Activated B cell treated with CpG ODN at 0.5 μM for 24 hours (primary cell): Measurements from ENCODE around the gene NPVF. TPM values are rescaled to one million over a fixed set of nuclear protein-coding genes. Genes with fewer than 3 reads are reported as not detected.

ENCODE experiments used
- ATAC-seq: fragments of 200-7000 bp; cut with Tn5 transposase; one replicate; pipeline ENCODE4 v1.10.0; 2021; ENCODE audit warnings: low read depth, mild to moderate bottlenecking, moderate library complexity
- CTCF ChIA-PET: fragments of 350-600 bp; sonication (Branson Sonifier 250); formaldehyde crosslinking; loops from one replicate; lab custom pipeline; 2021; ENCODE audit warnings: antibody characterized with exemption; lab: Charles Lee
- POLR2A ChIA-PET: fragments of 350-600 bp; sonication (Branson Sonifier 250); formaldehyde crosslinking; loops from one replicate; lab custom pipeline; 2021; ENCODE audit warnings: antibody characterized with exemption; lab: Charles Lee
- DNase-seq: peaks from one replicate; pipeline ENCODE4 v3.0.0; 2022
- H3K27ac Mint-ChIP-seq: one replicate; pipeline ENCODE4 v1.8.0; 2020; ENCODE audit warnings: mixed read lengths
- H3K27me3 Mint-ChIP-seq: one replicate; pipeline ENCODE4 v1.8.0; 2021; ENCODE audit warnings: mixed read lengths
- H3K36me3 Mint-ChIP-seq: one replicate; pipeline ENCODE4 v1.8.0; 2021; ENCODE audit warnings: low read depth, mixed read lengths
- H3K4me1 Mint-ChIP-seq: one replicate; pipeline ENCODE4 v1.8.0; 2021; ENCODE audit warnings: mixed read lengths
- H3K4me3 Mint-ChIP-seq: one replicate; pipeline ENCODE4 v1.8.0; 2020; ENCODE audit warnings: mild to moderate bottlenecking, mixed read lengths
- H3K9me3 Mint-ChIP-seq: one replicate; pipeline ENCODE4 v1.8.0; 2020; ENCODE audit warnings: mixed read lengths
- CTCF ChIP-seq: fragments of 200-600 bp; IDR thresholded peaks from one replicate; pipeline ENCODE4 v1.8.0; 2022; ENCODE audit warnings: antibody characterized with exemption, mild to moderate bottlenecking
- intact Hi-C: fragments of 100-400 bp; cut with micrococcal nuclease; formaldehyde crosslinking; loops from one replicate; pipeline ENCODE4 v1.15.1; 2024
- total RNA-seq: library from RNA; stranded (reverse); gene quantifications from 2 replicates; pipeline ENCODE4 v1.2.3, GENCODE V29; 2022

NPVF gene
- total RNA-seq, 1 donor from 2014 or later, result not detected

GRCh38 chr7:25254604-25255003, 26.3 kb upstream of the NPVF start:
- intact Hi-C loops, result no loop called here
- peaks cover 2% of the 10 kb centered on the region for H3K4me1 Mint-ChIP-seq
- DNase-seq (no peak), ATAC-seq (no peak)
- H3K9me3 Mint-ChIP-seq, result no peaks in the 10 kb centered on the region
- no peak overlapping the region for H3K4me3 Mint-ChIP-seq
- no peaks in the 10 kb centered on the region for H3K36me3 Mint-ChIP-seq
- POLR2A ChIA-PET, result no interaction called here
- peaks cover 13% of the 10 kb centered on the region for H3K27me3 Mint-ChIP-seq
- no peak overlapping the region for H3K27ac Mint-ChIP-seq
- CTCF ChIA-PET, result no interaction called here
- no peak for TF ChIP-seq CTCF

- intact Hi-C loops, result no loop called here
- Mint-ChIP-seq H3K27me3 (peaks cover 11% of the 10 kb centered on the region), H3K4me3 (no peak overlapping the region), H3K4me1 (no peaks in the 10 kb centered on the region), H3K27ac (no peak overlapping the region), H3K9me3 (no peaks in the 10 kb centered on the region), H3K36me3 (no peaks in the 10 kb centered on the region)
- CTCF ChIA-PET, result no interaction called here
- DNase-seq (no peak), ATAC-seq (no peak)
- POLR2A ChIA-PET, result no interaction called here
- no peak for TF ChIP-seq CTCF
Measured at GRCh38 chr7:25253714-25254113, 25.4 kb upstream of the NPVF start.

- no peak overlapping the region for H3K27ac Mint-ChIP-seq
- no peak for ATAC-seq
- intact Hi-C loops, result no loop called here
- no peak overlapping the region for H3K4me3 Mint-ChIP-seq
- no peaks in the 10 kb centered on the region for H3K4me1 Mint-ChIP-seq
- H3K27me3 Mint-ChIP-seq, result peaks cover 16% of the 10 kb centered on the region
- no peaks in the 10 kb centered on the region for H3K9me3 Mint-ChIP-seq
- ChIA-PET CTCF (interaction anchor here (1.1 kb wide), 1 partner anchor 9 kb away, joined by 3 read pairs; no protein-coding TSS in a partner anchor), POLR2A (no interaction called here)
- no peaks in the 10 kb centered on the region for H3K36me3 Mint-ChIP-seq
- DNase-seq, result no peak
- TF ChIP-seq CTCF, result no peak
Measured at GRCh38 chr7:25250386-25250785, 22.1 kb upstream of the NPVF start.

- no peak overlapping the region for H3K27ac Mint-ChIP-seq
- POLR2A ChIA-PET, result no interaction called here
- ATAC-seq (no peak), DNase-seq (no peak)
- peaks cover 14% of the 10 kb centered on the region for H3K27me3 Mint-ChIP-seq
- TF ChIP-seq CTCF, result no peak
- no peaks in the 10 kb centered on the region for H3K36me3 Mint-ChIP-seq
- no peaks in the 10 kb centered on the region for H3K4me1 Mint-ChIP-seq
- intact Hi-C loops, result no loop called here
- no peak overlapping the region for H3K4me3 Mint-ChIP-seq
- CTCF ChIA-PET, result interaction anchor here (1.1 kb wide), 1 partner anchor 10 kb away, joined by 3 read pairs; no protein-coding TSS in a partner anchor
- H3K9me3 Mint-ChIP-seq, result no peaks in the 10 kb centered on the region
Measured at GRCh38 chr7:25249772-25250171, 21.5 kb upstream of the NPVF start.

GRCh38 chr7:25246306-25246705, 18.0 kb upstream of the NPVF start:
- Mint-ChIP-seq H3K9me3 (no peaks in the 10 kb centered on the region), H3K4me3 (no peak overlapping the region), H3K36me3 (no peaks in the 10 kb centered on the region), H3K4me1 (no peaks in the 10 kb centered on the region), H3K27ac (no peak overlapping the region), H3K27me3 (peaks cover 25% of the 10 kb centered on the region)
- DNase-seq, result no peak
- no peak for TF ChIP-seq CTCF
- ChIA-PET POLR2A (no interaction called here), CTCF (no interaction called here)
- intact Hi-C loops, result no loop called here
- ATAC-seq, result no peak
